Keratinocyte (primary cell): Measurements from ENCODE around the gene ATP6V1E1.

Experiments
- CTCF ChIP-seq, 3 experiments: IDR thresholded peaks in 1 of 3; conservative IDR thresholded peaks in 1 of 3; optimal IDR thresholded peaks in 1 of 3; 2 replicates in 2 of 3; 3 replicates in 1 of 3; pipeline versions ENCODE3 to v1.5.1; 2011; ENCODE audit warnings: low read length in 3 of 3, mild to moderate bottlenecking in 3 of 3, moderate library complexity in 2 of 3, control low read depth in 1 of 3, inconsistent platforms in 1 of 3; ENCODE audit not compliant: insufficient read depth in 2 of 3; ENCODE audit errors: extremely low read depth in 1 of 3
- EZH2 ChIP-seq: IDR thresholded peaks from one replicate; pipeline ENCODE4 v1.6.1; 2012; ENCODE audit warnings: inconsistent platforms, mild to moderate bottlenecking, low read length, moderate library complexity

GRCh38 chr22:17638432-17639246 lies 10.1 kb upstream of the ATP6V1E1 start, which contains the start of gene BCL2L13:
- peak in 1 of 3 experiments; percentile 2 for TF ChIP-seq CTCF (optimal IDR thresholded peaks at IDR 0.05 in 1 of 3, IDR thresholded peaks at IDR 0.05 in 1 of 3, conservative IDR thresholded peaks at IDR 0.05 in 1 of 3; ENCODE audit: extremely low read depth in 1 of 3, insufficient read depth in 2 of 3, low read length in 3 of 3)
- TF ChIP-seq EZH2 = no peak
